GM08714 (cell line): Measurements from ENCODE around the gene SPOCK1.

Source experiments
- H3K4me3 ChIP-seq: fragments of 200-500 bp; sonication (Bioruptor generic); 2 replicates; pipeline ENCODE4 v1.5.1; 2014; ENCODE audit warnings: mild to moderate bottlenecking, low read length, inconsistent platforms
- ZNF274 ChIP-seq: IDR thresholded peaks from 2 replicates; pipeline ENCODE4 v1.6.1; 2012; ENCODE audit warnings: mild to moderate bottlenecking, low read depth, low read length

The SPOCK1 gene

GRCh38 chr5:137217599-137218200 is 281.4 kb downstream of the SPOCK1 start:
- no peak for TF ChIP-seq ZNF274
- H3K4me3 ChIP-seq: no peak overlapping the region

DNA sequence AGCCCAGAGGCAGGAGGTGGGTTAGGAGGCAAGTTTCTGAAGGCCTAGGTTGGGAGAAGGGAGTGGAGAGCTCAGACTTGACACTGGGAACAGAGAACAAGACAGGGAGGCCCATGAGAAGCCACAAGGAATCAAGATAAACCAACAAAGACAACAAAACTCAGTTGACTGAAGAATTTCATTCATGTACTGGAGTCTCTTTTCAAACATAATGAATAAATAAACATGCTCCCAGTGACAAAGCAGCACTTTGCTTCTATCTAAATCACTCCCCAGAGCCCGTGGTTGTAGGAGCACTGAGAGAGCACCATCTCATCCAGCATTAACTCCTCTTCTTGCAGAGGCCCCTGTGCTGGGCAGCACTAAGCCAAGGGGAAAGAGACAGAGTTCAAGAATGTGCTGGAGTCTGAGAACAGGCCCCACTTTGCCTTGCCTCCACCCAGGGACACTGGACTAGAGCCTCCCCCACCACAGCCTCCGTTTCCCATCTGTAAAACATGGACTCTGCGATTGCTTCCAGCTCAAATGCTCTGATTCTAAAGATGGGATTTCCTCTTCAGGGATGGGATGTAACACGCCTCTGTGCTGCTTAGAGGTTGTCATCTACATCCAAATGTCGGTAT is 282.0 kb downstream of the SPOCK1 start:
- no peak for TF ChIP-seq ZNF274
- H3K4me3 ChIP-seq: no peak overlapping the region

- no peak overlapping the region for H3K4me3 ChIP-seq
- no peak for TF ChIP-seq ZNF274
Observed at GRCh38 chr5:137215780-137216179, 283.3 kb downstream of the SPOCK1 start.

DNA sequence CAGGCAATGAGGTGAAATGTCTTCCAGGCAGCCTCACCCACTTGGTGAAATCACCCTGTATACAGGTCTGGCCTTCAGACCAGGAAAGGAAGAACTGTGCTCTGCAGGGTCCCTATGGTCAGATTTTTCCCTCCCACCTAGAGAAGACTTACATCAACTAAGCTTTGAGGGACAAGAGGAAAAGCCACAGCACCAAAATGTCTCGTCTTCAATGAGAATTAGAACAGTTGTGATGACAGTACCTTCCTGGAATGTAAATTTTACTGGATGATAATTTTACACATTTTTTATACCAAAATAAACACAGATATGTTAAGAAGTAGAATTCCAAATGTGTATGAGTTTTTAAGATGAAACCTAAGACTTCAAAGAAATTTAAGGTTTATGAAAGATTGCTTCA is 283.9 kb downstream of the SPOCK1 start:
- TF ChIP-seq ZNF274: no peak
- no peak overlapping the region for H3K4me3 ChIP-seq

GRCh38 chr5:137214446-137215189 is 284.5 kb downstream of the SPOCK1 start:
- TF ChIP-seq ZNF274: no peak
- H3K4me3 ChIP-seq: no peak overlapping the region

- no peak overlapping the region for H3K4me3 ChIP-seq
- TF ChIP-seq ZNF274: no peak
Observed at GRCh38 chr5:137212471-137212870, 286.7 kb downstream of the SPOCK1 start.

DNA sequence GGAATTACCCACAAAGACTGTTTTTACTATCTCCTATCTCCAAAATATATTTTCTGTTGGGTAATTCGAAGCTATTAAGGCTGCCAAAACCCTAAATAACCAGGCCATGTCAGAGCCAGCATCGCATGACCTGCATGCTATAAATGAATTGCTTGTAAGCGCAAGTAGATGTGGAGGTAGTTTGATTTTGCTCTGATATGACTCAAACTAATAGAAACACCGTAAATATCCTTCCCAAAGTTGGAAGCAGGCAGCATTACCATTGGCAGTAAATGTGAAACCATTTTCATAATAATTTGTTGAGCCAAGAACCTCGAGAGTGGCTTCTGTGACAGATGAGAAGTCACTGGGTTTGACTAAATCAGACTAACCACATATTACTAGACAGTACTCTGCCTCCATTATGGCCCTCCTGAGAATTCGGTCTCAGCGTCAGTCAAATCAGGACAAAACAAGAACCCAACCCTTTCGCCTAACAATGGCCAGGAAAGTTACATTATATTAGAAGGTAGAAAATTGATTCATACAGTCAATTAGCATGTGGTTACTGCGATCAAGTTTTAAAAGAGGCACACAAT is 289.8 kb downstream of the SPOCK1 start:
- TF ChIP-seq ZNF274: no peak
- H3K4me3 ChIP-seq: no peak overlapping the region

- no peak overlapping the region for H3K4me3 ChIP-seq
- no peak for TF ChIP-seq ZNF274
Observed at GRCh38 chr5:137207023-137207760, 291.9 kb downstream of the SPOCK1 start.

DNA sequence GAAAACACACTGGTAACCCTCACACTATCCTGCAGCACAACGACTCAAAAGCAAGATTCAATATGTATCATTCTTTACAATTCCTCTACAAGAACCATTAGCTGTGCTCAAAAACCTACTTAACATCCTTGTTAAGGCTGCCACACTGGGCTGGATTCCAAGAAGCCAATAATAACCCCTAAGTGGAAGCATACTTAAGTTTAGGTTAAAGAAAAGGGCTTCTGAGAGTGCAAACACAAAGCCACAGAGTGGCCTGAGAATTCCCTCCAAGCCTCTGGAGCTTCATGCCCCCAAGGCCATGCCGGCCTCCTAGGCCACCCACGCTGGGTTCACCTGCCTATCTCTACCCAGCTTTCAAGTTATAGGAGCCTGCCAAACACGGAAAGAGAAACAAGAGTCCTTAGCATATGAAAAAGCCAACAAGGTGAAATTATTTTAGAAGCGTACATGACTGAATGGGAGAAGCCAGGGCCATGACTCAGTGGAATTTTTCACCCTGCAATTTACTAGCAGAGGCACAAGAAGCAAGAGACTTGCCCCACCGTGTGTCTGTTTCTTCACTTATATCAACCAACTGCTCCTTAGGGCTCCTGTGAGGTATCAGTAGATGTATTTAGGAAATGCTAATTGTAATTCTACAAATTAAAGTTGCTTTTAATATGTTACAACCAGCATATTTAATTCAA is 293.0 kb downstream of the SPOCK1 start:
- no peak for TF ChIP-seq ZNF274
- no peak overlapping the region for H3K4me3 ChIP-seq

GRCh38 chr5:137205231-137206027 is 293.7 kb downstream of the SPOCK1 start:
- H3K4me3 ChIP-seq: no peak overlapping the region
- no peak for TF ChIP-seq ZNF274

GRCh38 chr5:137203011-137203632 is 296.0 kb downstream of the SPOCK1 start:
- TF ChIP-seq ZNF274: no peak
- no peak overlapping the region for H3K4me3 ChIP-seq

- TF ChIP-seq ZNF274: no peak
- H3K4me3 ChIP-seq: no peak overlapping the region
Observed at GRCh38 chr5:137201876-137202275, 297.2 kb downstream of the SPOCK1 start.

GRCh38 chr5:137200906-137201700 is 298.0 kb downstream of the SPOCK1 start:
- no peak overlapping the region for H3K4me3 ChIP-seq
- no peak for TF ChIP-seq ZNF274
